Upper lobe of left lung (tissue), 4 donors: ENCODE measurements around the gene STOM.

ENCODE experiments used
- EP300 ChIP-seq, 4 donors: sonication (generic); formaldehyde crosslinking; IDR thresholded peaks; one replicate each; pipeline ENCODE4 v1.5.1; 2017; ENCODE audit warnings: antibody characterized with exemption in 4 of 4, control low read depth in 2 of 4
- POLR2A ChIP-seq, 4 donors: fragments of 450-650 bp; IDR thresholded peaks; one replicate each; pipeline ENCODE4 v1.5.1; 2016 to 2017; ENCODE audit warnings: antibody characterized with exemption in 4 of 4, mild to moderate bottlenecking in 2 of 4
- POLR2AphosphoS5 ChIP-seq, 2 donors: sonication (generic); formaldehyde crosslinking; IDR thresholded peaks; one replicate each; pipeline ENCODE4 v1.5.1; 2017; ENCODE audit warnings: antibody characterized with exemption in 2 of 2
- TF ChIP-seq, protein P1 (sequence below), 6 experiments: fragments of 450-650 bp in 4 of 6; fragments of 200-600 bp in 2 of 6; sonication (generic) in 2 of 6; IDR thresholded peaks; one replicate each; pipeline ENCODE4 v1.5.1; 2016 to 2019; ENCODE audit warnings: antibody characterized with exemption in 6 of 6

DNA sequence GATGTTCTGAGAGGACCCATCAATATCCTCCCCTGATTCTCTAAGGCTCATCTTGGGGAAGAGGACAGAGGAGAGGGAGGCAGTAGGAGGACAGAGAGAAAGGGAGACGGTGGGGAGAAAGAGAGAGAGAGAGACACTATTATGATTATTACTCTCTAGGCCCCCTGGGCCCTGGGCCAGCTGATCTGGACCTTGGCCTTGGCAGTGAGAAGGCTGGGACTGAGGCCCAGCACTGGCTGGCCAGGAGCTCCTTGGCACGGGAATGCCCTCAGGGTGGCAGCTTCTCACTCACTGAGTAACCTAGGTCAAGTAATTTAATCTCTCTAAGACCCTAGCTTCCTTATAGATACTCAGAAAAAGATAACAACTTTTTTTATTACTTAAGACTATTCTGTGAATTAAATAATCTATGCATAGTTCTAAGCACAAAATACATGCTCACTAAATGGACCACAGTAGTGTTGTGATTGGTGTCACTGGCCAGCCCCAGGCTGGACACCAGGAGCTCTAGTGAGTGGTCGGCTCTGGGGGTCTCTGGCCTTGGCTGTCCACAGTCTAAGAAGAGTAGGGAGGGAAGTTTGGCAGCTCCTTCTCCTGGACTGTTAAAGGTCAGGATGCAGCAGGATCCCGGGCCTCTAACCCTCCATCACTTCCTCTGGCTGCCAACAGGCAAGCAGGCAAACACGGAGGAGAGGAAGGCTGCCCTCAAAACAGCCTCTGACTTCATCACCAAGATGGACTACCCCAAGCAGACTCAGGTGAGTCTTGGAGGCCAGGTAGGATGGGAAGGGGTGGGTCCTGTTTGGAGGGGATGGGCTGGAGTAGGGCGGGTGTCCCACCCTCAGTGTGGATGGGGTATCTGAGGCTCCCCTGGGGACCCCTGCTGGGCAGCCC is 52.1 kb downstream of the STOM start:
- TF ChIP-seq, protein P1, sequence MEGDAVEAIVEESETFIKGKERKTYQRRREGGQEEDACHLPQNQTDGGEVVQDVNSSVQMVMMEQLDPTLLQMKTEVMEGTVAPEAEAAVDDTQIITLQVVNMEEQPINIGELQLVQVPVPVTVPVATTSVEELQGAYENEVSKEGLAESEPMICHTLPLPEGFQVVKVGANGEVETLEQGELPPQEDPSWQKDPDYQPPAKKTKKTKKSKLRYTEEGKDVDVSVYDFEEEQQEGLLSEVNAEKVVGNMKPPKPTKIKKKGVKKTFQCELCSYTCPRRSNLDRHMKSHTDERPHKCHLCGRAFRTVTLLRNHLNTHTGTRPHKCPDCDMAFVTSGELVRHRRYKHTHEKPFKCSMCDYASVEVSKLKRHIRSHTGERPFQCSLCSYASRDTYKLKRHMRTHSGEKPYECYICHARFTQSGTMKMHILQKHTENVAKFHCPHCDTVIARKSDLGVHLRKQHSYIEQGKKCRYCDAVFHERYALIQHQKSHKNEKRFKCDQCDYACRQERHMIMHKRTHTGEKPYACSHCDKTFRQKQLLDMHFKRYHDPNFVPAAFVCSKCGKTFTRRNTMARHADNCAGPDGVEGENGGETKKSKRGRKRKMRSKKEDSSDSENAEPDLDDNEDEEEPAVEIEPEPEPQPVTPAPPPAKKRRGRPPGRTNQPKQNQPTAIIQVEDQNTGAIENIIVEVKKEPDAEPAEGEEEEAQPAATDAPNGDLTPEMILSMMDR (IDR thresholded peaks at IDR 0.05), result no peak
- no peak for TF ChIP-seq POLR2A (IDR thresholded peaks at IDR 0.05)
- TF ChIP-seq POLR2AphosphoS5 (IDR thresholded peaks at IDR 0.05), result no peak
- TF ChIP-seq EP300 (IDR thresholded peaks at IDR 0.05), result no peak
